ENCODE measurements around the gene NSMCE1. TPM values are rescaled to one million over a fixed set of nuclear protein-coding genes. Genes with fewer than 3 reads are reported as not detected.
A peak's percentile ranks its signal among the peaks of the same experiment; 100 is the strongest.
"Not testable (repeated sequence)": the region's sequence is repeated elsewhere in the genome, so short reads cannot be mapped to it uniquely, and the experiment has no call there.

NSMCE1 gene
- total RNA-seq, 1 donor from 2014 or later = 25.8 TPM

DNA sequence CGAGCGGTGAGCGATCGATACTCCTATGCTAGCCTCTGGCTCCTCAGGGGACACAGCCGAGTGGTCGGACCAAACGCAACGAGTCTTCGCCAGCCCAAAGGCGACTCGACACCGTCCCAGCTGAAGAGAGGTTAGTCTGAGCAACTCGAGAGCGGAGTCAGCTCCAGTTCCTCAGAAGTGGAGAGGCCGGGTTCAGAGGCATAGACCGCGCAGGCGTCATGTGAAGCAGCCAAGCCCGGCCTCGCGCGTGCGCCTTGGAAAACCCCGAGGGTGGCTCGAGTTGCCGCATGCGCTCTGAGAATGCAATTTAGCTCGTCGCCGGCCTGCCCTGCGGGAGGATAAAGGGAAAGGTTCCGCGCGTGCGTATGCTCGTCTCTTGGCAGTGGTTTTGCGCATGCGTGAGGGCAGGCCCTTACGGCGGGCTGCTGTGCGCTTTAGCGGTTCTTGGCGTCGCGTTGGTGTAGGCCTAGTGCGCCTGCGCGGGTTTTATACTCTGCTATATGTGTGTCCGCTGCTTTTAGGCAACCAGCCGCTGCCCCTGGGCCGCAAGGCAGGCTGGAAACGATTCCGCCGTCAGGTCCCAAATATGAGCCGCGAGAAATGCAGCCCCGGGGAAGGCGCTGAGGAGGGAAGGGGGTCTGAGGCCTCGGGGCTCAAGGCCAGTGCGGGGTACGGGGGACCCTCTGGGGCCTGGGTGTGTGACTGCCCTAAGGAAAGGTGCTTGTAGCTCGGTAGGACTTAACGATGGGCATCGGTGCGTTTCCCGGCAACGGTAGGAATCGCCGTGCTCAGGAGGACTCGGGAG is 64.9 kb downstream of the NSMCE1 start, which contains the start of gene KDM8:
Gene KDM8, plus strand, starts transcription at position 20 of the 805 bp plus-strand sequence. CDS start 6,598 bp downstream, outside the sequence.
- Mint-ChIP-seq H3K4me1 (peaks cover 6% of the 10 kb centered on the region), H3K36me3 (no peaks in the 10 kb centered on the region), H3K27ac (peak within 1 kb of the TSS; percentile 99), H3K4me3 (peak within 1 kb of the TSS; percentile 99), H3K27me3 (ENCODE audit: low read depth) (no peaks in the 10 kb centered on the region), H3K9me3 (no peaks in the 10 kb centered on the region)
- TF ChIP-seq, protein P1, sequence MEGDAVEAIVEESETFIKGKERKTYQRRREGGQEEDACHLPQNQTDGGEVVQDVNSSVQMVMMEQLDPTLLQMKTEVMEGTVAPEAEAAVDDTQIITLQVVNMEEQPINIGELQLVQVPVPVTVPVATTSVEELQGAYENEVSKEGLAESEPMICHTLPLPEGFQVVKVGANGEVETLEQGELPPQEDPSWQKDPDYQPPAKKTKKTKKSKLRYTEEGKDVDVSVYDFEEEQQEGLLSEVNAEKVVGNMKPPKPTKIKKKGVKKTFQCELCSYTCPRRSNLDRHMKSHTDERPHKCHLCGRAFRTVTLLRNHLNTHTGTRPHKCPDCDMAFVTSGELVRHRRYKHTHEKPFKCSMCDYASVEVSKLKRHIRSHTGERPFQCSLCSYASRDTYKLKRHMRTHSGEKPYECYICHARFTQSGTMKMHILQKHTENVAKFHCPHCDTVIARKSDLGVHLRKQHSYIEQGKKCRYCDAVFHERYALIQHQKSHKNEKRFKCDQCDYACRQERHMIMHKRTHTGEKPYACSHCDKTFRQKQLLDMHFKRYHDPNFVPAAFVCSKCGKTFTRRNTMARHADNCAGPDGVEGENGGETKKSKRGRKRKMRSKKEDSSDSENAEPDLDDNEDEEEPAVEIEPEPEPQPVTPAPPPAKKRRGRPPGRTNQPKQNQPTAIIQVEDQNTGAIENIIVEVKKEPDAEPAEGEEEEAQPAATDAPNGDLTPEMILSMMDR (IDR thresholded peaks at IDR 0.05; ENCODE audit: unreplicated experiment) = no peak
- peak; percentile 99 to 100 for DNase-seq (ENCODE audit: low spot score in 2 of 2, unreplicated experiment in 2 of 2)

DNA sequence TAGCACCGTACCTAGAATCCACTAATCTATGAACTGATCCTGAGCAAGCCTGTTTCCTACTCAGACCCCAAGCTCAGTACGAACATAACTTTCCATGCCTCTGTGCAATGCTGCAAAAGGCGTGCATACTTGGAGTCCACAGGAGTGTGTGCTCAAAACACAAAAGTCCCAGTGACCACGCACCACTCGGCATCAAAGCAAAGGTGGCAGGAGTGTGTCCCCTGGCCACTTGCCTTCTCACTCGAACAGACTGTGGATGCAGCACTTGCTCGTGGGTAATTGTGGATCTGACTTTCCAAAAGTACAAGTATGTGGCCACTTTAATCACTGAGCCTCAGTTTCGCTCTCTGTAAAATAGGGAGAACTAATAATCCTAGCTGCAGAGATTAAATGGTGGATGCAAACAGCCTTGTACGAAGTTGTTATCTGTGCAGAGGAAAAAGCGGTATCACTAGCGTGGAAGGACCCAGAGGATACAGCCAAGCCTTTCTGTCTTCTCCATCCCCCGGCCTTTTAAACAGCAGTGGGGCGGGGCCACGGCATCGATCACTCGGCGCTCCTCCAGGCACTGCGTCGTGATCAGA is 65.6 kb downstream of the NSMCE1 start:
- H3K36me3 Mint-ChIP-seq = no peaks in the 10 kb centered on the region
- TF ChIP-seq, protein P1 (IDR thresholded peaks at IDR 0.05; ENCODE audit: unreplicated experiment) = no peak
- DNase-seq (ENCODE audit: low spot score in 2 of 2, unreplicated experiment in 2 of 2) = peak in 1 of 2 experiments; percentile 73

GRCh38 chr16:27200914-27201313 is 67.7 kb downstream of the NSMCE1 start:
- not testable (repeated sequence) for H3K27me3 Mint-ChIP-seq (ENCODE audit: low read depth); H3K36me3 Mint-ChIP-seq; H3K4me3 Mint-ChIP-seq; H3K4me1 Mint-ChIP-seq; DNase-seq (ENCODE audit: low spot score in 2 of 2, unreplicated experiment in 2 of 2); H3K27ac Mint-ChIP-seq; H3K9me3 Mint-ChIP-seq

More for the DNA sequence above, 65.6 kb downstream of the NSMCE1 start:
- Mint-ChIP-seq H3K27ac (peak overlapping the region; percentile 99), H3K4me1 (peaks cover 6% of the 10 kb centered on the region), H3K4me3 (peak overlapping the region; percentile 99), H3K9me3 (no peaks in the 10 kb centered on the region), H3K27me3 (ENCODE audit: low read depth) (no peaks in the 10 kb centered on the region)

- TF ChIP-seq, protein P1 (IDR thresholded peaks at IDR 0.05; ENCODE audit: unreplicated experiment) = no peak
- H3K4me1 Mint-ChIP-seq = peaks cover 9% of the 10 kb centered on the region
- no peak overlapping the region for H3K4me3 Mint-ChIP-seq
- H3K9me3 Mint-ChIP-seq = no peaks in the 10 kb centered on the region
- H3K27me3 Mint-ChIP-seq (ENCODE audit: low read depth) = peaks cover 2% of the 10 kb centered on the region
- H3K27ac Mint-ChIP-seq = no peak overlapping the region
- H3K36me3 Mint-ChIP-seq = no peaks in the 10 kb centered on the region
- no peak for DNase-seq (ENCODE audit: low spot score in 2 of 2, unreplicated experiment in 2 of 2)
These were observed 68.8 kb downstream of the NSMCE1 start for GRCh38 chr16:27199736-27200135.

DNA sequence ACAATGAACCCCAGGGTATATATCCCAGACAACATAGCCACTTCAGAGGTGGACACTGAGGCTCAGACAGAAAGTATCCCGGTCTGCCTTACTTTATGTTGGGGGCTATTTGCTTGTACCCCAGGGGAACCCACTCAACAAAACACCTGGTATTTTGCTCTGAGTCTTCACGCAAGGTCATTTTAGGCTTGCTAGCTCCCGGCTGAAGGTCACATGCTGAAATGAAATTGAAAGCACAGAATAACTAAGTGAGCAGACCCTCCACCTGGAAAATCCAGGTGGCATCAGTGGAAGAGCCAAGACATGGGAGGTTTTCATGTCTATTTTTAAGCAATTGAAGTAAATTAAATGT is 69.4 kb downstream of the NSMCE1 start:
- Mint-ChIP-seq H3K27ac (no peak overlapping the region), H3K4me1 (peaks cover 6% of the 10 kb centered on the region), H3K36me3 (no peaks in the 10 kb centered on the region), H3K9me3 (no peaks in the 10 kb centered on the region), H3K27me3 (ENCODE audit: low read depth) (peaks cover 2% of the 10 kb centered on the region), H3K4me3 (no peak overlapping the region)
- no peak for DNase-seq (ENCODE audit: low spot score in 2 of 2, unreplicated experiment in 2 of 2)
- TF ChIP-seq, protein P1 (IDR thresholded peaks at IDR 0.05; ENCODE audit: unreplicated experiment) = no peak

Data from mesothelial cell of epicardium (in vitro differentiated cells).